Activated effector memory CD4-positive, alpha-beta T cell treated with anti-CD3 and anti-CD28 coated beads, Interleukin-2, amount 50 U/mL, for 16 hours (primary cell): ENCODE measurements around the gene INMT.

Experiments
- DNase-seq: peaks from one replicate; pipeline ENCODE4 v3.0.0-alpha.2; 2020

The INMT gene

DNA sequence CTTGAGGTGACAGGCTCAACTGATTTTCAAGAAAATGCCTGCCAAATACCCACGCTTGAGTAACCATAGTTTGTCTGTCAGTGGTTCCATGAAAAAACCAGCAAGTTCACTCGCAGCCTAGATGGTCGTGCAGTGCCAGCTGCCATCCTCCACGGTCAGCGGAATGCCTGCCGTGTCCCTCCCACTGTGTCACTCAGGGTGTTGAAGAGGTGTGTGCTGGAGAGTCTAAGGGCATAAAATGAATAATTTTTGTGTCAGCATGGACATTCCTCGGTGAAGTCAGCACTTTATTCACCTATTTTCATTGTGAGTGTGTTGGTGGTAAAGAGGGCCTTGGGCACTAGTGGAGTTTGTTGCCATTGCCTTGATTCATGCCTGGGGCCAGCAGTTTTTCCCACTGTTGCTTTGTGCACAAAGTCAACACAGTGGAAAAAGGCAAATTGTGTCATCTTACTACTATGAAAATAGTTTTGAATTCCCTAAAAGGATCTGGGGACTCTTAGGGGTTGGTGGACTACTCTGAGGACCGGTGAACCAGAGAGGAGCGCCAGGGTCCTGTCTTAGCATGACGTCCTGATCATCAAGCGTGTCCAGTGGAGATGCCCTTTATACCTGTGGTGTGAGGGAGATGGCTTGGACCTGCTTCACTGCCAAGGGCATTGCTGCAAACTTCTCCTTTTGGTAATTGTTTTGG lies 36.9 kb downstream of the INMT start:
- no peak for DNase-seq

DNA sequence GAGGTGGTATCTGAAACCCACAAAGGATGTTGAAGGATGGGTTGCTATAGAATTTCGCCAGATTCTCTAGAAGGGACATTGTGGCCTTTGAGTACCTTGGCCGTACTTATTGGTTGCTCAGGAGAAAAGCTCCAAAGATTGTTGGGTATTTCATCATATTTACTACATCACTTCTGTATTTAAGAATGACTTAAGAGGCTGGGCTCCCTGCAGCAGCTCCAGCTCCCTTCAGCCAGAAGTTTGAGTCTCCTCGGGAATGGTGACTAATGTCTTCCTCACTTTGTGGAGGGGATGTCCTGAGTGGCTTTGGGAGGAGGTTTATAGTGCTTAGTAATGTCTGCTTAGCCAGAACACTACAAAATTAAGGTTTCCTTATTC lies 37.4 kb downstream of the INMT start:
- no peak for DNase-seq

DNA sequence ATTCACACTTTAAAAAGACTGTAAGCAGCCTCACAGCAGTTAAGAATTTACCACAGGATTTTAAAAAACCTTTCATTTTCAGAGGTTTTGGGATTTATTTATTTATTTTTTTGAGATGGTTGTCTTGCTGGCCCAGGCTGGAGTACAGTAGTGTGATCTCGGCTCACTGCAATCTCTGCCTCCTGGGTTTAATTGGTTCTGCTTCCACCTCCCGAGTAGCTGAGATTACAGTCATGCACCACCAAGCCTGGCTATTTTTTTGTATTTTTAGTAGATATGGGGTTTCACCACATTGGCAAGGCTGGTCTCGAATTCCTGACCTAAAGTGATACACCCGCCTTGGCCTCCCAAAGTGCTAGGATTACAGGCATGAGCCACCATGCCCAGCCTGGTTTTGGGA lies 38.4 kb downstream of the INMT start:
- DNase-seq = no peak

DNA sequence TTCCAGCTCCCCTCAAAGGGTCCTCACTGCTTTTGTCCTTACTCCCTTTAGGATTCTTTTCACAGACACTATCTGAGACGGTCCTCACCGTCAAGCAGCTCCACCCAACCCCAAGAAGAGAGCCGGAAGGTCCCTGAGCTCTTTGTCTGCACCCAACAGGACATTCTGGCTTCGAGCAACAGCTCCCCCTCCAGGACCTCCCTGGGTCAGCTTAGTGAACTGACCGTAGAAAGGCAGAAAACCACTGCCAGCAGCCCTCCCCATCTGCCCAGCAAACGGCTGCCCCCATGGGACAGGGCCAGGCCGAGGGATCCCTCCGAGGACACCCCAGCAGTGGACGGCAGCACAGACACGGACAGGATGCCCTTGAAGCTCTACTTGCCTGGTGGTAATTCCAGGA lies 39.2 kb downstream of the INMT start:
- DNase-seq = no peak

DNA sequence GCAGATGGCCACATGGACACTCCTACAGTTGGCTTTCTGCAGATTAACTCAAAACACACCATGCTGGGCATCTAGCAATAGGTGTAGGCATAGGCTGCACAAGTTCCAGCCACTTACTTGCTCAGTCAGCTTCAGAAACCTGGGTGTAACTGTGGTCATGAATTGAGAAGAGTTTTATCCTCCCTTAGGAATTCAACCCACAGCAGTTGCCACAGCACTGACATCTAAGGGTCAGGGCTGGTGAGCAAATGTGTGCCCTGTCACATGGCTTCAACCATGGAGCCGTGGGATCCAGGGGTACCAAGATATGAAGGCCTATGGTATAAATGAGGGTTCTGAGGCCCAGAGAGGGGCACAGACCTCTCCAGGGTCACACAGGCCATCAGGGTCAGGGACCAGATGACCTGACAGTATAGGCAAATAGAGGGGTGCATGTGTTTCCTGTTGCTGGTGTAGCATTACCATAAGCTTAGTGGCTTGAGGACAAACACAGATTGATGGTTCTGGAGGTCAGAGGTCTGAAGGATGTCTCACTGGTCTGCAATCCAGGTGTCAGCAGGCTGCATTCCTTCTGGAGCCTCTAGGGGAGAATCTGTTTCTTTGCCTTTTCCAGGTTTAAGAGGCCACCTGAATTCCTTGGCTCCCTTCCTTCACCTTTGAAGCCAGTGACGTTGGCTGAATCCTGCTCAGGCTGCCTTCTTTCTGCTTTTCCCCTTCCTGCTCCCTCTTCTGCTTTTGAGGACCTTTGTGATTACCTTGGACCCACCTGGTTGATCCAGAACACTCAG lies 43.4 kb downstream of the INMT start:
- no peak for DNase-seq

DNA sequence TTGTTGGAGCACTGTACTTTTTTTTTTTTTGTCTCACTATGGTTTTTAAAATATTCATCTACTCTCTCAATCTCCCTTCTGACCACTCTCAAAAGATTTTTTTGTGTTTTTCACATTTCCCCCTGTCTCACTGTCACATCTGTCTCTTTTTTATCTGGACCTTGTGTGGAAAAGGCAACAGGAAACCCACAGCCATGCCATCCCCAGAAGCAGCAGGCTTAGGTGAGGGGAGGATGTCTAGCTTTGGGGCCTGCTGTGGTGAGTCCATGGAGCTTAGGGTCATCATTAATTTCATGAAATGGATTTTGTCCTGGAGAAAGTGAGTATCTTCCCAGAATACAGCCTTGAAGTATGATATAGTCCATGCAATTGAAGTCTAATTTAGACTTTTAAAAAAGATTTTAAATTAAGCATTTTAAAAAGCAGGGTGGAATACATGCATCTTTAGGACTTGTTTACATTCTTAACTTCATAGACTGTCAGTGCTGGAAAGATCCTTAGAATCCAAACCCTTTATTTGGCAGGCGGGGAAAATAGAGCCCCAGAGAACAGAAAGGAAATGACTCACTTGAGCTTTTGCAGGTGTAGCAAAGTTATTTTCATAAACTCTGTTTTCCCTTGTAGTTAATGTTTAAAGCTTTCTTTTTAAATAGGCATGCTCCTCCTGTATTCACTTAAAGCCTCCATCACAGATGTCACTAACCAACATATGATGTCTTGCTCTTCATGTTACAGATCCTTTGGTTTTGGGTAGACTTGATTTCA lies 44.4 kb downstream of the INMT start:
- no peak for DNase-seq

DNA sequence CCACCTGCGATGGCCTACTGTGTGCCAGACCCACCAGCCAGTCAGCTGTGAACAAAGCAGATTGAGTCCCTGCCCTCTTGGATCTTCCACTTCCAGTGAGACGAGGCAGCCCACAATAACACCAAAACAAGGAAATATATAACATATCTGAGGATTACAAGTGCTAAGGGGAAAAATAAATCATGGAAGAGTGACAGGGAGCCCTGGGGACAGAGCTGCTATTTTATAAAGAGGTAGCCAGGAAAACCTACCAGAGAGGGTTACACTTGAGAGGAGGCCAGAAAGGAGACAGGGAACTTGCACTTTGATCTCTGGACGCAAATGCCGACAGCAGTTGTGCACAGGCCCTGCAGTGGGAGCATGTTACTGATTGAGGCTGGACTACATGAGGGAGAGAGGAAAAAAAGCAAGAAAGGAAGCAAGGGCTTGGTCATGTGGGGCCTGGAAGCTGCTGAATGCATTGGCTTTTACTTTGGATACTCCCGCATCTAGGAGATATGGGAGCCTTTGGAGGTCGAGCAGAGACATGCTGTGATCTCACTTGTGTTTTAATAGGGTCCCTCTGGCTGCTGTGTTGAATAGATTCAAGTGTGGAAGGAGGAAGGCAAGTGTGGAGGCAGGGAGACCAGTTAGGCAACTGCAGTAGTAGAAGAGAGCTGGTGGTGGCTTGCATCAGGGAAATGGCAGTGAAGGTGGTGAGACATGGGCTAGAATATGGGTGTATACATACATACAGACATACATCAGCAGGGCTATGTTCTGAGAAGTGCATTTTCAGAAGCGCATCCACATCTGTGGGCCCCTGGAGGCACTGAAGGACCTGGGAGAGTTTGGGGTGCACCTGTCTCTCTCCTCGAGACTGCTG lies 45.5 kb downstream of the INMT start:
- DNase-seq = no peak

DNA sequence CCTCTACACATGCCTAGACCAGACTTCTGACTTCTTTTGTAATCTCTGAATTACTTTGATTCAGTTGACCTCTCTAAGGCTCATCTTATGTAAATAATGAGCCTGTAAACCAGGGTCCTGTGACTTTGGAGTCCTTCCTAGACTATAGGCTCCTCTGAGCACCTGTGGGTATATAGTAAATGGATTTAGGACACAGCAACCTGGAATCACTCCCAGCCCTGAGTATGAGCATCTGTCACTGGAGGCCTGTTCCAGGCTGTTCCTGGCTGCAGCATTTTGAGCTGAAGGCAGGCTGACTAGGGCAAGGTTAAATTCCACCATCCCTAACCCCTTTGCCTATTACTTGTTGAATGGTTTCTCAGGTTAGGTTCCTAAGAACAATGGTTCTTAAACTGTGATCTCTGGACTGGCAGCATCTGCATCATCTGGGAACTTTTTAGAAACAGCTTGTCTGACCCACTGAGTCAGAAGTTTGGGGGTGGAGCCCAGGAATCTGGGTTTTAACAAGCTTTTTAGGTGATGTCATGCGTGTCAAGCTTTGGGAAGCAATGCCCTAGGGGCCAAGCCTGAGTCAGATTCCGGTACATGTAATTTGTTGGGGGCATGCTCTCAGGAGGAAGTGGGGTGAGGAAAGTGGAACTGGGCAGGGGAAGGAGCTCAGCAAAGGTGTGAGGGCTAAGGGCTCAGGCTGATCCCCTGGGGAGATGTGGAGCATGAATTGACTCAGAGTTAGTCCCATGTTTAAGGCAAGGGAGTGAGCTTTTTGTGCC lies 47.5 kb downstream of the INMT start:
- DNase-seq = no peak

DNA sequence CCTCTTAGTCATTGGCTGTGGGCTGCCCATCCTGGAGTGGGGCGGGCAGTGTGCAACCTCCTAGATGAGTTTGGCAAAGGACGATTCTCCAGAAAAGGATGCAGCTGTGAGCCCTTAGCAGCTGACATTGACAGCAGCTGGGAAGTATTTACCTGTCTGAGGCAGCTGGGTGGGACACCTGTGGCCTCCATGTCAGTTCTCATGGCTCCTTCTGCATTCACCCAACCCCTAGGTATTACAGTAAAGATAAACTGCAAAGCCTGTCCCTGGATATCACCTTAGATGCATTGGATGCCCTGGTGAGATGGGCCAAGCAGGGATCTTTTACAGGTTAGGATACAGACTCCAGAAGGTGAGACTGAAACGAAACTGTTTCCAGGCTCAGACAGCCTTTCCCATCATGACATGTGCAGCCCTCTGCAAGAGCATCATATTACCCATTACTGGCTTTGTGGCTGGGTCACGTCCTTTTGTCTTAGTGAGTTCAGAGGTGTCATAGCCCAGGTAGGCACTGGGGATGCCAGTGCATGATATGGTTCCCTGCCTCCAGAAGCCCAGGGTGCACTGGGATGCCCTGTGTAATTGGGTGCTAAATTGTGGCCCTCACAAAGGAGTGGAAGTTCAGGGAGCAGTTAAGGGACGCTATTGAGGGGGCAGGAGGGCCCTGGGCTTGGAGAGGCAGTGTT lies 48.2 kb downstream of the INMT start:
- no peak for DNase-seq

DNA sequence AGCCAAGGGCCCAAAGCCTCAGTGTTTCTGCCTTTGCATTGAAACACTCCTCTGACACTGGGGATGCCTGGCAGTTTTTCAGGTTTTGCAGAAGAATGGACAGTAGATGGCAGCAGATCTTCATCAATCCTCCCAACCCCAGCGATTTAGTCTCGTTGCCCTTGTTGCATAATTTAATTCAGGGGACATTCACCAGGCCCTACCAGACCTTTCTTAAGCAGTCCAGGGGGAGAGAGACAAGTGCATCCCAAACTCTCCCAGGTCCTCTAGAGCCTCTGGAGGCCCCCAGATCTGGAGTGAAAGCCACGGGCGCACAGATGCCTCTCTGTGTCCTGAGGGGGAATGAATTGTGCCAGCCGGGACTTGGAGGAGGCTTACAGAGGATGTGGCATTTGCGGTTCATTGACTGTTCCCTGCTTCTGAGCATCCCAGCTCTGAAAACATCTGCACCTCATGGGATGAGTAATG lies 48.9 kb downstream of the INMT start:
- no peak for DNase-seq

DNA sequence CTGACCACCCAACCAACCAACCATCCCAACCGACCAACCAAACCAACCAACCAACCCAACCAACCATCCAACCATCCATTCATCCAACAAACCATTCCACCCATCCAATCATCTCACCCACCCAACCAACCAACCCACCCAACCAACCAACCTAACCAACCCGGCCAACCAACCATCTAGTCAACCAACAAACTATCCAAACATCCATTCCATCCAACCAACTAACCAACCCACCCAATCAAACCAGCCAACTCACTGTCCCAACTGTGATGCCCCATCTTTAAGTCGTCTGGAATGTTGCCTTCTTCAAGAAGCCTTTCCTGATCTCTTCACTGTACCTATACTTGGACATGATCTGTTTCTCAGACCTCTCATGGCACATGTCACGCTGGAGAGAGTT lies 50.9 kb downstream of the INMT start:
- DNase-seq = no peak

DNA sequence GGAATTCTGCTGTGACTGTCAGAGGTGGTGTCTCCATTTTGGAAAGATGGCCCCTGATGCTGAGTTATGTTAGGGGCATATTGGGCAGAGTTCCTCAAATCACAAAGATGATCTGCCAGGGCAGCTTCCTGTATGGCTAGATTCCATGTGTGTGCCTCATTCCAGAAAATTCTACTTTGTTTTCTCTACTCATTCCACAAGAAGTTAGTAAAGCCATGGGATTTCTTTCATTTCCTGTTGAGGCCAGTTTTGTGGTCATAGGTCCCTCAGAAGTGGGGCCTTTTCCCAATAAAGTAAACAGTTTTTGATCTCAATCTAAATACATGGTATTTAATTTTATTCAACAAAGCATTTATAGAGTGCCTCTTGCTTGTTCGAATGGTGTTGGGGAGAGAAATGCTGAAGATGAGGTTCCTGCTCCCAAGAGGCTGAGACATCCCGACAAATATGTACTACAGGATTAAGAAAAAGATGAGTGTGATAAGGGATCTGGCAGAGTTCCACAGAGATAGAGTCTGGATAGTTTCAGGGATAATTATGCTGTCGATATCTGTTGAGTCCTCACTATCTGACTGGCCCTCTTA lies 52.2 kb downstream of the INMT start:
- DNase-seq = no peak

DNA sequence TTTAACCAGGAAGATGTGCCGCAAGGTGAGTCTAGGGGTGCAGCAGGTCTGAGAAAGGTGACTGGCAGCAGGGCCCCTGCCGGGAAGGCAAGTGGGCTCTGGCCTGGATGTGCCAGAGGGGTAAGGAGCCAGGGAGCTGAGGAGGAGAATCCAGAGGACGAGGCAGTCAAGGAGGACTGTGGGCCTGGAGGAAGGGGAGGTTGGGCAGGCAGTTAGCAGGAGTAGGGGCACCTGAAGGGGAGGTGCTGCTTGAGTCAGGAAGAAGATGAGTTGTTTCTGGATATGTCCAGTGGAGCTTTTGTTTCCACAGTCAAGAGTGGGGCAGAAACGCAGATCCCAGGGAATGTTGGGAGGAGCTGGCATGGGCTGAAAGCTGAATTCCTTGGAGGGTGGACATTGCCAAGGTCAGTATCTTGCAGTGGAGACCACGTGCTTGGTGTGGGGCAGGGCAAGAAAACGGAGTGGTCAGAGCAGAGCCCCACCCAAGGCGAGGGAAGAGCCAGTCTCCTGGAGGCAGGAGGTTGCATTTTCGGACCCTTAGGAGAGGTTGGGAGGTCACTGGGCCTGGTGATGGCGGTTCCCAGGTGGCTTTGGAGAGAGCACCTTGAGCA lies 53.3 kb downstream of the INMT start:
- DNase-seq = no peak

DNA sequence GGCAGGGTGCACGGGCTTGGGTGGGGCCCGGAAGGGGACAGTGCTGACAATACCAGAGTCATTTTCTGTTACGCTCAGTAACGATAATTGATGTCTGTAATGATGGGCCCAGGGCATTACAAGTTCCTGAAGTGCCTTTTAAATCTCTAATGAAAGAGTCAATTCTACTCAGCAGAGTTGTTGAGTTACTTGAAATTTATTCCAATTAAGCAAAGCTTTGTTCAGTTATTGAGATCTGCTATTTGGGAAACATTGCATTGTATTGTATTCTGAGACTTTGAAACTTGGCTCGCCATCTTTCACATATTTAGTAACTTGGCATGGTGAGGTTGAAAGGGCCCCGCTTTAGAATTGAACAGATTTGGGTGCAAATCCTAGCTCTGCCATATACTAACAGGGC lies 54.0 kb downstream of the INMT start:
- DNase-seq = no peak
